ENCODE measurements around the gene APAF1.
A peak's percentile ranks its signal among the peaks of the same experiment; 100 is the strongest.
"Not testable (repeated sequence)": the region's sequence is repeated elsewhere in the genome, so short reads cannot be mapped to it uniquely, and the experiment has no call there.

Gene APAF1, protein sequence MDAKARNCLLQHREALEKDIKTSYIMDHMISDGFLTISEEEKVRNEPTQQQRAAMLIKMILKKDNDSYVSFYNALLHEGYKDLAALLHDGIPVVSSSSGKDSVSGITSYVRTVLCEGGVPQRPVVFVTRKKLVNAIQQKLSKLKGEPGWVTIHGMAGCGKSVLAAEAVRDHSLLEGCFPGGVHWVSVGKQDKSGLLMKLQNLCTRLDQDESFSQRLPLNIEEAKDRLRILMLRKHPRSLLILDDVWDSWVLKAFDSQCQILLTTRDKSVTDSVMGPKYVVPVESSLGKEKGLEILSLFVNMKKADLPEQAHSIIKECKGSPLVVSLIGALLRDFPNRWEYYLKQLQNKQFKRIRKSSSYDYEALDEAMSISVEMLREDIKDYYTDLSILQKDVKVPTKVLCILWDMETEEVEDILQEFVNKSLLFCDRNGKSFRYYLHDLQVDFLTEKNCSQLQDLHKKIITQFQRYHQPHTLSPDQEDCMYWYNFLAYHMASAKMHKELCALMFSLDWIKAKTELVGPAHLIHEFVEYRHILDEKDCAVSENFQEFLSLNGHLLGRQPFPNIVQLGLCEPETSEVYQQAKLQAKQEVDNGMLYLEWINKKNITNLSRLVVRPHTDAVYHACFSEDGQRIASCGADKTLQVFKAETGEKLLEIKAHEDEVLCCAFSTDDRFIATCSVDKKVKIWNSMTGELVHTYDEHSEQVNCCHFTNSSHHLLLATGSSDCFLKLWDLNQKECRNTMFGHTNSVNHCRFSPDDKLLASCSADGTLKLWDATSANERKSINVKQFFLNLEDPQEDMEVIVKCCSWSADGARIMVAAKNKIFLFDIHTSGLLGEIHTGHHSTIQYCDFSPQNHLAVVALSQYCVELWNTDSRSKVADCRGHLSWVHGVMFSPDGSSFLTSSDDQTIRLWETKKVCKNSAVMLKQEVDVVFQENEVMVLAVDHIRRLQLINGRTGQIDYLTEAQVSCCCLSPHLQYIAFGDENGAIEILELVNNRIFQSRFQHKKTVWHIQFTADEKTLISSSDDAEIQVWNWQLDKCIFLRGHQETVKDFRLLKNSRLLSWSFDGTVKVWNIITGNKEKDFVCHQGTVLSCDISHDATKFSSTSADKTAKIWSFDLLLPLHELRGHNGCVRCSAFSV (N-terminal part only)

DNA sequence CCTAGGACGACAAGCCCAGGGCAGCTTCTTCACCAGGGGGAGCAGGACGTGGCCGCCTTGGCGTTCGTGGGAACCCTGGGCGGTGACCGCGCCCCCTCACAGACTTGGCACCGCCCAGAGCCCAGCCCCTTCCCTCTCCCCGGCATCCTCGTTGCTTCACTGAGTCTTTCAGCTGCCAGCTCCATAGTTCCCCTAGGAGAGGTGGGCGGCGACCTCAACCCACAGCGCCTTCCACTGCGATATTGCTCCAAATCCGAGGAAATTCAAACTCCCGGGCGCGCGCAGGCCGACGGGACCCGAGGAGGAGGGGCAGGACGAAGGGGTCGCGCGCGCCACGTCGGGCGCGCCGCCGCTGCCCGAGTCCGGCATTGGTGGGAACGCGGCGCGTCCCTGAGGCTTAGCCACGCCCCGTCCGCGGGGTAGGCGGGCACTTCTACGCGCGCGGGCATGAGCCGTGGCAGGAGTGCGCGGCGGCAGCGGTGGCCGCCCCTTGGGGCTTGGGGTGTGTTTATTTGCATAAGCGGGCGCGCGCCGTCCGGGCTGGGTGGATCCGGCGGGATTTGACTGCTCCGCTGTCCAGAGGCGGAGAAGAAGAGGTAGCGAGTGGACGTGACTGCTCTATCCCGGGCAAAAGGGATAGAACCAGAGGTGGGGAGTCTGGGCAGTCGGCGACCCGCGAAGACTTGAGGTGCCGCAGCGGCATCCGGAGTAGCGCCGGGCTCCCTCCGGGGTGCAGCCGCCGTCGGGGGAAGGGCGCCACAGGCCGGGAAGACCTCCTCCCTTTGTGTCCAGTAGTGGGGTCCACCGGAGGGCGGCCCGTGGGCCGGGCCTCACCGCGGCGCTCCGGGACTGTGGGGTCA, at the start of gene APAF1, which contains the start of gene IKBIP:
Gene APAF1, plus strand, starts transcription at position 579 of the 860 bp plus-strand sequence. CDS start 3,070 bp downstream, outside the sequence.
Gene IKBIP, minus strand, starts transcription at position 77 of the 860 bp plus-strand sequence. CDS start 87 bp downstream, outside the sequence.
- Histone ChIP-seq H3K27me3 (ENCODE audit: insufficient read depth, low read length) (no peaks in the 10 kb centered on the region), H3F3A (ENCODE audit: insufficient read depth, low read length) (no peaks in the 10 kb centered on the region), H3K9ac (ENCODE audit: low read length) (peak within 1 kb of the TSS; percentile 83), H2AFZ (ENCODE audit: low read length) (no peak within 1 kb of the TSS), H3K9me2 (ENCODE audit: low read depth, low read length) (no peaks in the 10 kb centered on the region), H3K4me1 (ENCODE audit: insufficient read depth, low read length, severe bottlenecking) (peaks cover 32% of the 10 kb centered on the region), H3K27ac (ENCODE audit: low read depth, low read length, poor library complexity, severe bottlenecking) (peak within 1 kb of the TSS; percentile 84), H3K9me3 (ENCODE audit: low read length) (no peaks in the 10 kb centered on the region), H3K79me2 (ENCODE audit: insufficient read depth, low read length) (peaks cover 21% of the 10 kb centered on the region), H3K36me3 (ENCODE audit: insufficient read depth, low read length) (peaks cover 16% of the 10 kb centered on the region), H4K20me1 (ENCODE audit: insufficient read depth, low read length) (no peaks in the 10 kb centered on the region), H3K4me3 (ENCODE audit: low read depth, low read length, poor library complexity, severe bottlenecking) (peak within 1 kb of the TSS; percentile 89), H3K4me2 (ENCODE audit: low read length) (peak within 1 kb of the TSS; percentile 79)
- no peak for TF ChIP-seq CTCF (IDR thresholded peaks at IDR 0.05; ENCODE audit: low read length)
- no peak for TF ChIP-seq EZH2 (IDR thresholded peaks at IDR 0.05; ENCODE audit: borderline replicate concordance, low read length)

DNA sequence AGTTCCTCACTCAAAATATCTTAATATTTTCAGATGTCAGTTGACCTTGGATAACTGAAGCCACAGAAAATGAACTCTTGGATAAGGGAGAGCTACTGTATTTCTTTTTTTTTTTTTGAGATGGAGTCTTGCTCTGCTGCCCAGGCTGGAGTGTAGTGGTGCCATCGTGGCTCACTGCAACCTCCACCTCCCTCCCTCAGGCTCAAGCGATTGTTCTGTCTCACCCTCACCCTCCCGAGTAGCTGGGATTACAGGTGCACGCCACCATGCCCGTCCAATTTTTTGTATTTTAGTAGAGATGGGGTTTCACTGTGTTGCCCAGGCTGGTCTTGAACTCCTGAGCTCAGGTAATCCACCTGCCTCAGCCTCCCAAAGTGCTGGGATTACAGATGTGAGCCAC, 47.8 kb upstream of the APAF1 start:
- not testable (repeated sequence) for H3K27me3 ChIP-seq (ENCODE audit: insufficient read depth, low read length); H3K4me2 ChIP-seq (ENCODE audit: low read length); H3K9me2 ChIP-seq (ENCODE audit: low read depth, low read length); H3K4me3 ChIP-seq (ENCODE audit: low read depth, low read length, poor library complexity, severe bottlenecking); H3F3A ChIP-seq (ENCODE audit: insufficient read depth, low read length); H3K9me3 ChIP-seq (ENCODE audit: low read length); H2AFZ ChIP-seq (ENCODE audit: low read length); H3K9ac ChIP-seq (ENCODE audit: low read length); H4K20me1 ChIP-seq (ENCODE audit: insufficient read depth, low read length); H3K27ac ChIP-seq (ENCODE audit: low read depth, low read length, poor library complexity, severe bottlenecking)
- peaks cover 37% of the 10 kb centered on the region for H3K79me2 ChIP-seq (ENCODE audit: insufficient read depth, low read length)
- peaks cover 27% of the 10 kb centered on the region for H3K4me1 ChIP-seq (ENCODE audit: insufficient read depth, low read length, severe bottlenecking)
- H3K36me3 ChIP-seq (ENCODE audit: insufficient read depth, low read length), result peaks cover 83% of the 10 kb centered on the region

GRCh38 chr12:98601924-98602323, 43.2 kb upstream of the APAF1 start:
- H3K4me3 ChIP-seq (ENCODE audit: low read depth, low read length, poor library complexity, severe bottlenecking), result no peak overlapping the region
- peaks cover 73% of the 10 kb centered on the region for H3K36me3 ChIP-seq (ENCODE audit: insufficient read depth, low read length)
- H3K27ac ChIP-seq (ENCODE audit: low read depth, low read length, poor library complexity, severe bottlenecking), result no peak overlapping the region
- H3K9me3 ChIP-seq (ENCODE audit: low read length), result no peaks in the 10 kb centered on the region
- TF ChIP-seq EZH2 (IDR thresholded peaks at IDR 0.05; ENCODE audit: borderline replicate concordance, low read length) (no peak), CTCF (IDR thresholded peaks at IDR 0.05; ENCODE audit: low read length) (no peak)
- no peaks in the 10 kb centered on the region for H3K4me1 ChIP-seq (ENCODE audit: insufficient read depth, low read length, severe bottlenecking)
- H3K9me2 ChIP-seq (ENCODE audit: low read depth, low read length), result no peaks in the 10 kb centered on the region
- no peaks in the 10 kb centered on the region for H4K20me1 ChIP-seq (ENCODE audit: insufficient read depth, low read length)
- peaks cover 8% of the 10 kb centered on the region for H3F3A ChIP-seq (ENCODE audit: insufficient read depth, low read length)
- H3K27me3 ChIP-seq (ENCODE audit: insufficient read depth, low read length), result no peaks in the 10 kb centered on the region
- H3K79me2 ChIP-seq (ENCODE audit: insufficient read depth, low read length), result 0 out of 2 replicates have a peak, but pooled peaks cover 4% of the 10 kb centered on the region
- no peak overlapping the region for H3K4me2 ChIP-seq (ENCODE audit: low read length)
- no peak overlapping the region for H2AFZ ChIP-seq (ENCODE audit: low read length)
- H3K9ac ChIP-seq (ENCODE audit: low read length), result no peak overlapping the region
